ENCODE results near the gene CCDC186.

CCDC186 gene

GRCh38 chr10:114100848-114101741 lies 72.9 kb downstream of the CCDC186 start:
- H3K4me3 ChIP-seq (ENCODE audit: low read depth, low read length) = peak overlapping the region; percentile 26
- no peak for TF ChIP-seq CTCF (IDR thresholded peaks at IDR 0.05; ENCODE audit: borderline replicate concordance, insufficient read depth, low read depth, low read length)

DNA sequence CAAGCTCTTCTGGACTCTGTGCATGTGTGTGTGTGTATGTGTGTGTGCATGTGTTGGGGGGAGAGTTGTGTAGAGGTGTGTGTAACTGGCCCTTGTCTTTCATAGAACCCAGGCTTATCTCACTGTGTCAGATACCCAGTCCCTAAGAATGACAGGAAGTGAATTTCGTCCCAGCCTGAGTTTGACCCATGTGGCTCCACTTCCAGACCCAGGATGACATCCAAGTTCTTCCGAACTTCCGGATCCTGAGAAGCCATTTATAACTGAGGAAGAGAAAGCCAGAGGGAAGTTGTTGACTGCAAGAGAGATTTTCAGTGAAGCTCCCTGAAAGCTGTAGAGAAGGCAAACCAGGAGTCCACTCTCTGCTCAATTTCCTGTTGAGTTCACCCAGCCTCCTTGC lies 77.1 kb downstream of the CCDC186 start:
- no peak for TF ChIP-seq CTCF (IDR thresholded peaks at IDR 0.05; ENCODE audit: borderline replicate concordance, insufficient read depth, low read depth, low read length)
- no peak overlapping the region for H3K4me3 ChIP-seq (ENCODE audit: low read depth, low read length)

DNA sequence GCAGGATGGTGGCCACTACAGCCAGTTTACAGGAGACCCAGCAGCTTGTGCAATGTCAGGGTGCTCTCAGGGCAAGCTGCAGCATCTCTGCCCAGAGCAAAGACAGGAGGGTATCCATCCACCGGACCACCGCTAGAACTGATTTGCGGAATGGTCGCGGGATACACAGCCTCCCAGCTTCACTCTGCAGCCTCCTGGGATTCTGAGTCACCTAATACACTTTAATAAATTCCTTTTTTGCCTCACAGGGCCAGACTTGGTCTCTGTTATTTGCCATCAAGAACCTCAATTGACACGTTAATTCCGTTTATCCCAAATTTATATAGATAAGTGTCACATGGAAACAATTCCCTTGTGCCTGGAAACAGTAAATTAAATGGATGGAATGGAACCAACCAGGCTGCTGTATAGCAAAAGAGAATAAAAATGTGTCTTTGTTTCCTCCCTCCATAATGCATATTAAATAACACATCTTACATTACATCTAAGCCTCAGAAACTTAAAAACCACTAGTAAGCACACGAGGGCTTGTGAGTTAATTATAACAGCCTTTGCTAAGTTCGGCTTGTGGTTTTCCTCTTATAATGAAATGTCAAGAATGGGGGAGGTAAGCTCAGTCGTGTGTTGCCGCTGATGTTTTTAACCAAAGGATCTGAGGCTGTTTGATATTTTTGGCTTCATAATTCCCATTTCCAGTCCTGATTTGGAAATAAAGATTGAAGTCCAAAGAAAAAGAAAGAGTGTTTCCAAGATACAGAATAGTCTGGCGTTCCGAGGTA lies 78.3 kb downstream of the CCDC186 start:
- no peak for TF ChIP-seq CTCF (IDR thresholded peaks at IDR 0.05; ENCODE audit: borderline replicate concordance, insufficient read depth, low read depth, low read length)
- no peak overlapping the region for H3K4me3 ChIP-seq (ENCODE audit: low read depth, low read length)

GRCh38 chr10:114094795-114095194 lies 79.2 kb downstream of the CCDC186 start:
- TF ChIP-seq CTCF (IDR thresholded peaks at IDR 0.05; ENCODE audit: borderline replicate concordance, insufficient read depth, low read depth, low read length) = no peak
- H3K4me3 ChIP-seq (ENCODE audit: low read depth, low read length) = no peak overlapping the region

DNA sequence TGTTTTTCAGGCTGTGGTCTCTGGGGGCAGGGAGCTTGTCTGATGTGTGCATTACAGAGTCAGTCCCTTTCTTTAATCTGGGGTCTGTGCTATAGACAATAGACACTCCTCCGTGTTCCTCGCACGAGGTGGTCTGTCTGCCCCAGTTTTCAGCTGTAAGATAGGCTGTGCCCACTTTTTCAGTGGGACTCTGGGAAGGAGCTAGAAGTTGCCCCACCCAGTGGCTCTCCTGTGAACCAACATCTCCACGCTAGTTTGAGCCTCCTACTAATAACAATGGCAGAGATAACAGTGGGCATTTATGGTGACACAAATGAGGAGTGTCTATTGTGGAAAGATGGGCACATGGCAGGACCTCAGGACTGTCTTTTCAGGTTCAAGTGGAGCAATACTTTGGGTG lies 86.3 kb downstream of the CCDC186 start:
- no peak for TF ChIP-seq CTCF (IDR thresholded peaks at IDR 0.05; ENCODE audit: borderline replicate concordance, insufficient read depth, low read depth, low read length)
- no peak overlapping the region for H3K4me3 ChIP-seq (ENCODE audit: low read depth, low read length)

- TF ChIP-seq CTCF (IDR thresholded peaks at IDR 0.05; ENCODE audit: borderline replicate concordance, insufficient read depth, low read depth, low read length) = 0 out of 2 replicates have a peak, but pooled peaks have one; percentile 1
- H3K4me3 ChIP-seq (ENCODE audit: low read depth, low read length) = no peak overlapping the region
Measured at GRCh38 chr10:114087255-114087654, 86.7 kb downstream of the CCDC186 start.

All from GM12875 (cell line).